Stimulated activated CD4-positive, alpha-beta T cell treated with anti-CD3 and anti-CD28 coated beads, Interleukin-1b, Interleukin-23, amount 100 ng/mL, for 1 hour (primary cell): ENCODE measurements around the gene IL1R2.

Experiments used
- DNase-seq, 2 donors: peaks; one replicate each; pipeline ENCODE4 v3.0.0-alpha.2; 2020; ENCODE audit warnings: low read depth in 2 of 2

Gene IL1R2, protein sequence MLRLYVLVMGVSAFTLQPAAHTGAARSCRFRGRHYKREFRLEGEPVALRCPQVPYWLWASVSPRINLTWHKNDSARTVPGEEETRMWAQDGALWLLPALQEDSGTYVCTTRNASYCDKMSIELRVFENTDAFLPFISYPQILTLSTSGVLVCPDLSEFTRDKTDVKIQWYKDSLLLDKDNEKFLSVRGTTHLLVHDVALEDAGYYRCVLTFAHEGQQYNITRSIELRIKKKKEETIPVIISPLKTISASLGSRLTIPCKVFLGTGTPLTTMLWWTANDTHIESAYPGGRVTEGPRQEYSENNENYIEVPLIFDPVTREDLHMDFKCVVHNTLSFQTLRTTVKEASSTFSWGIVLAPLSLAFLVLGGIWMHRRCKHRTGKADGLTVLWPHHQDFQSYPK

DNA sequence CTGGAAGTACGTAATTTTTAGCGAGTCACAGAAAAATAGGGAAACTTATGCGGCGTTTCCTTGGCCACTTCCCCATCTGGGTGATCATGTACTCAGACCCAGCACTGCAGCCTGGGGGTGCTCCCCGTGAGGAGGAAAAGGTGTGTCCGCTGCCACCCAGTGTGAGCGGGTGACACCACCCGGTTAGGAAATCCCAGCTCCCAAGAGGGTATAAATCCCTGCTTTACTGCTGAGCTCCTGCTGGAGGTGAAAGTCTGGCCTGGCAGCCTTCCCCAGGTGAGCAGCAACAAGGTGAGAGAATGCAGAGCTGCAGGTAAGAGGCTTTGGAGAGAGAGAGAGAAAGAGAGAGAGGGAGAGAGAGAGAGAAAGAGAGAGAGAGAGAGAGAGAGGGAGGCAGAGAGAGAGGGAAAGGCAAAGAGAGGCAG is at the start of gene IL1R2:
IL1R2 (plus strand) TSS at position 240 of the 425 bp plus-strand sequence. CDS start 16,616 bp downstream, outside the sequence.
- no peak for DNase-seq

DNA sequence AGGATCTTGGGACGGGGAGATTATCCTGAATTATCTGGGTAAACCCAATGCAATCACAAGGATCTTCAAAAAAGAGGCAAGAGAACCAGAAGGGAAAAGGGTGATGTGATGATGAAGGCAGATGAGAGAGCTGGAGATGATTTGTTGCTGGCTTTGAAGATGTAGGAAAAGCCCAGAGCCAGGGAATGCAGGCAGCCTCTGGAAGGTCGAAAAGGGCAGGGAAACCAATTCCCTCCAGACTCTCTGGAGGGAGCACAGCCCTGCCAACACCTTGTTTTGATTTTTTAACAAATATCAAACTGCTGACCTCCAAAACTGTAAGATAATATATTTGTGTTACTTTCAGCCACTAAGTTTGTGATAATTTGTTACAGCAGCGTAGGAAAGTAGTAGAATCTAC is 48.9 kb upstream of the IL1R2 start:
- no peak for DNase-seq

DNA sequence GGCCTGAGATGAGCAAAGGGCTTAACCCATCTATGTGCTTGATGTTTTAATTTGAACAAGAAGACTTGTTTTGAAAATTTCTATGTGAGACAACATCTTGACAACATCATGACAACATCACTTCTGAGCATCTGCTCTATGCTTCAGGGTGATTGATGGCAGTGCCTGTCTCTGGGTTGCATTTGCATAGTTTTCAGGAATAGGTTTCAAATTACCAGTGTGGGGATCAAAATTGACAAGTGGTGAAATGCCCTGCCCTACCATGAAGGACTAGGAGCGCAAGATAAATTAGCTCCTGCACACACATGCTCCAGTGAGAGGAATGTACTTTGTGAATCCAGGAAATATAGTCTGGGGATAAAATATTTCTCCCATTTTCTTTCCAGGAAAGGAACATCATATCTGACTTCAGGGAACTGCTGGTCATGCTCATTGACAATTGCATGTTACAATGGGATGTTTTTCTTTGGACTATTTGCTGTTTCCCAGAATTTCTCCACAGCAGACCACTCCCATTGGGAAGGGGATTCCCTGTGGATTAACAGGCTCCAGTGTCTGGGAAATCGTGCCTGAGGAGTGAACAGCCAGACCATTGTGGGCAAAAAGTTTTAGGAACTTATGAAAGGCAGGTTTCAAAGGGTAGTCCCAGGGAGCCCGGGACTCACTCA is 45.3 kb upstream of the IL1R2 start:
- DNase-seq, result no peak

DNA sequence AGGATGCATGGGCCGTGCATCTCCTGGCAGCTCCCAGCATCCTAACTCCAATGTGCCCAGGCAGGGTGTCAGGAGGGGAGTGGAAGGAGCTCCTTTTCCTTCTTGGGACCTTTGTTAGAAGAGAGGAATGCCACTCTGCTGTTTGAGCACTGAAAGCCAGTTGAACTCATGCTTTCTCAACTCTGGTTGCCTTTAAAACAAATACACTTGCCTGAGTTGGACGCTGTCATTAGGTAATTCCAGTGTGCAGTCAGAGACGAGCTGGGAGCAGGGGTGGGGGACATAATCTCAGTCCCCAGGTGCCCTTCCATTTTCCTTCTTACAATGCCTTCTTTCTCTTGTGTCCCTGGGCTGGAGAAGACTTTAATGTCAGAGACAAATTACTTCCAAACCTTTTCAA is 44.4 kb upstream of the IL1R2 start:
- DNase-seq, result no peak

DNA sequence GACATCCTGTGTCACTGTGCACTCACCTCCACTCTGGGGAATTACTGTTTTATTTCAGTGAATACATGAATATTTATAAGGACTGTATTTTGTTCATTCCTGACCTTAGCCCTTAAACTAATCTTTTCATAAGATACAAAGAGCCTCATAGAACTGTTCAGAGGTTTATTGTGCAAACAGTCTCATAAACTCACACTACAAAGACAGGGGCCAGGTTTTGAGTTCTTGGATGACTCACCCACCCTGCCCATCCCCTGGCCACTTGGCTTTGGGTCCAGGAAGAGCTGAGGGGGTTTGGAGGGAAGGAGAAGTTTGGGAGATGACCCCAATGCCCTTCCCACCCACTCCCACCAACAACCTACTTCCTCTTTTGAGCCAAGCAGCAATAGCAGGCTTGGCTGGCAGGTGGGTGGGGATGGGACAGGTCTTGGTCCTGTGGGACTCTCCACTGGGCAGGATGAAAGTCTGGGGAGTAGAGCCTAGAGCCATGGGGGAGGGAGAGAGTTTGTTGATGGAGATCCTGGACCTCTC is 43.1 kb upstream of the IL1R2 start:
- no peak for DNase-seq

DNA sequence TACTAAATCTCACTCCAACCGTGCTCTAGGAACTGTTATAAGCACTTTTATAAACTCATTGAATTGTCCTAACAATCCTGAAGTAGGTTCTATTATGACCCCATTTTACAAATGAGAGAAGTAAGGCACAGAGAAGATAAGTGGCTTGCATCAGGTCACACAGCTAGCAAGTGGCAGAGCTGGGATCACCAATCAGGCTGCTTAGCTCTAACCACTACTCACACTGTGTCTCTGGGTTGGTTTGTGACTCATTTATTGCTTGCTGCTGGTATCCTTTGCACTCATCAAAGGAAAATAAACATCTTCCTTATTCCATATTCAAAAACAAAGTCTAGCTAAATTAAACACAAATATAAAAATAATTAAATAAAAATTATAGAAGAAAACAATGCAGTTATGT is 42.5 kb upstream of the IL1R2 start:
- DNase-seq, result no peak

DNA sequence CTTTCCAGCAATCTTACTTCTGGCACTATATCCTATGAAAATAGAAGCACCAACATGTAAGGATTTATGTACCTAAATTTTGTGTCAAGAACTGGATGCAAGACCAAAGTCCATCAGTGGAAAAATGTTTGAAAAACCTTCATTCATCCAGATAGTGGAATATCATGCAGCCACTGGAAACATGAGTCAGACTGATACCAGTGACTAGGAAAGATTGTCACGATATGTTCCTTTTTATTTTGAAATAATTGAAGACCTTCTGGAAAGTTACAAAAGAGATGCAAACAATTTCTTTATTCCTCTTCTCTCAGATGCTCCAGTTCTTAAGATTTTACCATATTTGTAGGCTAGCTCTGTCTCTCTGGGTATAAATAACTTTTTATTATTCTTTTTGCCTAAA is 40.5 kb upstream of the IL1R2 start:
- no peak for DNase-seq

DNA sequence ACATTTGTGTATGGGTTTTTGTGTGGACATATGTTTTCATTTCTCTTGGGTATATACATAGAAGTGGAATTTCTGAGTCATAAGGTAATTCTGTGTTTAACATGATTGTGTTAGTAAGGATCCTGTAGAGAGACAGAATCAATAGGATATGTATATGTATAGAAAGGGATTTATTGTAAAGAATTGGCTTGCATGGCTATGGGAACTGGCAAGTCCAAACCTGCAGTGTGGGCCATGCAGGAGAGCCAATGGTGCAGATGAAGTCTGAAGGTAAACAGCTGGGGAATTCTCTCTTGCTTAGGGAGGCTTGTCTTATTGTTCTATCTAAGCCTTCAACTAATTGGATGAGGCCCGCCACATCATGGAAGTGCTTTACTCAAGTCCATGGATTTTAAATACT is 39.2 kb upstream of the IL1R2 start:
- no peak for DNase-seq

DNA sequence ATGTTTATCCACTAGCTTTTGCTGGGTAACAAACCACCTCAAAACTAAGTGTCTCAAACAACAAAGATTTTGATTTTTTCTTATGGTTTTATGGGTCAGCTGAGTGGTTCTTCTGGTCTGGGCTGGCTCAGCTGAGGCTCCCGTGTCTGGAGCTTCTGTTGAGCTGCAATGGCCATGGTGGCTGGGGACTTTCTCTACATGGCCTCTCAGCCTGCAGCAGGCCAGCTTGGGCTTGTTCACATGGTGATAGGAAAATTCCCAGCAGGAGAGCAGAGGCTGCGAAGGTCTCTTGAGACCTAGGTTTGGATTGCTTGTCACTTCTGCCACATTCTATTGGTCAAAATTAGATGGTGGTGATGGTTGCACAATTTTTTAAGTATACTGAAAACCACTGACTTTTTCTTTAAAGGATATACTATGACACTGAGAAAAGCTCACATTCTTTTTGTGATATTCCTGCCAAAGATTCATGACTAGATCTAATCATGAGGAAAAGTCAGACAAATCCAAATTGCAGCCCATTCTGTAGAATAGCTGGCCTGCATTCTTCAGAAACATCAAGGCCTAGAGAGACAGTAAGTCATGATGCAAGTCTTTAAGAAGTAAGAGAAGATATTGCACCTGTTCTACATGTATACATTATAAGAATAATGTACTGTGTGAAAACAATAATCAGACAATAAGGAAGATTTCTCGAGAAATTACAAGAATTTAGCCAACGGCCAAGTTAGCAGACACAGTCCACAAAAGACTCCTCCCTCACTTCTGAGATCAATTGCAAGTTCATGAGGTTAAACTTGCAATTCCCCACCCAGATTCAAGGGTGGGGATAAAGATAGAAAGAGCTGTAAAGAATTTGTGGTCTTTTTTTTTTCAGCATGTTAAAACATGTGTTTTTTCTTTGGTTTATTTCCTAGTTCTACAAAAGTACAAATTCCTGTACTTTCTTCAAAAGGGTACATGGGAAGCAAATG is 35.0 kb upstream of the IL1R2 start:
- DNase-seq, result no peak

DNA sequence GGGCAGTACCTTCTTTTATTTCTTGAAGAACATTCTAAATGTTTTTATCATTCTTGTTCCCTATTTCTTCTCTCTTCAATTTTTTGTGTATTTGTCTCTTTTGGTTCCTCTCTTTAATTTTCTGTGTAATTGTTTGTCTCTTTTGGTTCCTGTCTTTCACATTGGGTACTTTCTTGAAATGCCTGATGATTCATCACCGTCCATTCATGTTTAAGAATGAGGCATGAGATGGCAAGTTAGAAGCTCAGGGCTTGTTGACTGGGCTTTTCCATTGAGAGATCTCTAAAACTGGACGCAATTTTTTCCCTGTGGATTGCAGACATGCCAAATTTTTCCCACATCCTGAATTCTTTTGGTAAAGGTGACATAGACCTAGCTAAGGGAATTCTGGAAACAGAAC is 33.7 kb upstream of the IL1R2 start:
- DNase-seq, result no peak

DNA sequence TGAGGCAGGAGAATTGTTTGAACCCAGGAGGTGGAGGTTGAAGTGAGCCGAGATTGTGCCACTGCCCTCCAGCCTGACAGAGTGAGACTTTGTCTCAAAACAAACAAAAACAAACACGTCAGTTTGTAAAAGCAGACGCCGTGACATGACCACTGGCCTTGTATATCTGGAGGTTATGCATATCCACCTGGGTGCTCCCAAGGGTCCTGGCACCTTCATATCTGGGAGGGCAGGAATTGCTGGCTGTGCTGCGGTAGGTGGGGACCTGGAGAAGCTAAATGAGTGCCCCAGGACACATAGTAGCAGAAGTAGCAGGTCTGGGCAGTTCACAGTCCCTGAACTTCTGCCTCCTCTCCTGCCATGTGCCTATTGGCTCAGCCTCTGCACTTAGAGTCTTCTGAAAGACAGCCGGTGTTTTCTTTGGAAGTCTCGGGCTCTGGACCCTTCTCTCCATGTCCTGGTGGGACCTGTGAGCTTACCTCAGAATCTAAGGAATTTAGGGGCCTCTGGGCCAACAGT is 30.9 kb upstream of the IL1R2 start:
- DNase-seq, result no peak

DNA sequence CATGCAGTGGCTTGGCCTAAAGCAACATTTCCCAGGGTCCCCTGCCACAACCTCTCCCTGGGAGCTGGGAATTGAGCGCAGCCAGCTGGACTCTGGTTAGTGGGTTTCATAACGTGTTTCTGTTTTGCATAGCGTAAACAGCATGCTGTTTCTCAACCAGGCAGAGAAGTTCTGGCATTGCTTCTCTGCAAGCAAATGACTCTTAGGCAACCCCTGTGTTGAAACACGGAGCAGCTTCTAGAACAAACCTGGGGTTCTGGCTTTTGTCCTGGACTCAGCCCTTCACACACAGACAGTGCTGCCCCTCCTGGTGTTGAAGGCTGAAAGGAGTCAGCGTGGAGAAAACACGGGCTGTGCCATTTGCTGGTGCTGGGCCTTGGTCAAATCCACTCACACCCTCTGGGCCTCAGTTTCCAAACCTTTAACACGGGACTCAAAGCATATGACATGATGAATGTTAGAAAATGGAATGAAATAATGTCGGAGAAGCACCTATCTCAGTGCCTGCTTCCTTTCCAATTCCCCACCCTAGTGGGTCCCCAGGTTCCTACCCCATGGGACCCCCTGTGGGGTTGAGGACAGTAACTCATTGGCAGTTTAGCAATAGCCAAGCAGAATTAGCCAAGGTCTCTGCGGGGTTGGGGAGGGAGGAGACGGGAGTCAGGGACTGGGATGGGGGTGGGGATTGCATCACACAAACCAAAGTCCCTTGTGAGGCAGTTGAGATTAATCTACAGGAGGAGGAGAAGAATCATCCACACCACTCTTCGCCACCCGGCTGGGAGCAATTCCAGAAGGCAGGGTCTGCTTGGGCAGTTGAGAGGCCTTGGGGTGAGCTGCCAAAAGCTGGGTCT is 30.2 kb upstream of the IL1R2 start:
- no peak for DNase-seq

DNA sequence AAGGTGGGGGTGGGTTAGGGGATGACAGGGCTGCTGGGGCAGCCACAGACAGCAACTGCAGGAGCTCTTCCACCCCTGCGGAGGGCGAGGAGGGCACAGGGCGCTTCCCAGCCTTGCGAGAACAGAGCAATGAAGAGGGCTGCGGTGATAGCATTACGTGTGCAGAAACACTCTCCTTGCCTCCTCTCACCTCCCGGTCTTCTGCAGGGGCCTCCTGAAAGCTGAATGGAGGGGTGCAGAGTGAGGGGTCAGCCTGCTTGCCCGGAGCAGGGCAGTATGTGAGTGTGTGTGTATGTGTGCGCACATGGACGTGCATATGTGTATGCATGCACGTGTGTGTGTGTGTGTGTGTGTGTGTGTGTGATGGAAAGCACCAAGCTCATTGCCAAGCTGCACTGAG is 29.5 kb upstream of the IL1R2 start:
- DNase-seq, result no peak

DNA sequence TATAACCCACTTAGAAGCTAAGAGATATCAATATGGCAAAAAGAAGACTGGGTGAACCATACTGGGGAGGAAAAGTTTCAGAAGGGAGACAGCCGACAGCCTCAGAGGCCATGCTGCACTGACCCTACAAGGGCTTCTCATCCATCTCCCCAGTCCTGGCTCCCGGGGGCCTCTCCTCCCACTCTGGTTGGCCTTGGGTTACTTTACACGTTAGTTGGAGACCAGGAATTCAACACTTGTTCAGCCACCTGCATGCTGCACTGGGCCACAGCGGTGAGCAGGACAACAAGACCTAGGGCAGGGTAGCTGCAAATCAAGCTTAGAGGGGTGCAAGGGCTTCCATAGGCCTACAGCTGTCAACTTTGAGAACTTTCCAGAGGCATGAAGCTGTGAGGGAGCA is 28.6 kb upstream of the IL1R2 start:
- no peak for DNase-seq

DNA sequence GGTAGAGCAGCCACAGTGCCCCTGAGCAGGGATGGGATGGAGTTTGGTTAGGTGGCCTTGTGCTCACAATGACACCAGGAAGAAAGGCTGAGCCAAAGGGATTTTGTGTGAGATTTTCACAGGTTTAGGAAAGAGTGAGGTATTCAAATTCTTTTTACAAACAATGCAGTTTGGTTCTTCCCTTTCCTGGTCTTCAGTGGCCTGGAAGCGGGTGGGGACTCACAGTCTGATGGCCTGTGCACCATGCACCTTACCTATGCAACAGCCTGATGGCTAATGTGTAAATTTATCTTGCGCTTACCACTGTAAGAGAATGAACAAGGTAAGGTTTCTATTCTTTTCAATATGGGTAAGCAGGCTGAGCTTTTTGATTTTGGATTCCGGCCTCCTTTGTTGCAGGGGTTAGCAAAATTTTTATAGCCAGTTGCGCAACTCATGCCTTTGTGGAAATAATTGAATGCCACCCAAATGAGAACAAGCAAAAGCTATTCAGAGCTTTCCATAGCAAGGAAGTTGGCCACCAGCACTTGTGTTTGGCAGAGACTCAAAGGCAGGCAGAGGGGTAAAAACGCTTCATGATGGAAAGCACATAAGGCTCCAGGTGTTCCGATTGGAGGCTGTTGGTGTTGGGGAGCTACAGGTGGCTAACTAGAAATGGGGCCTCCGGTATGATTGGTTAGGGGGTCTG is 23.8 kb upstream of the IL1R2 start:
- no peak for DNase-seq

DNA sequence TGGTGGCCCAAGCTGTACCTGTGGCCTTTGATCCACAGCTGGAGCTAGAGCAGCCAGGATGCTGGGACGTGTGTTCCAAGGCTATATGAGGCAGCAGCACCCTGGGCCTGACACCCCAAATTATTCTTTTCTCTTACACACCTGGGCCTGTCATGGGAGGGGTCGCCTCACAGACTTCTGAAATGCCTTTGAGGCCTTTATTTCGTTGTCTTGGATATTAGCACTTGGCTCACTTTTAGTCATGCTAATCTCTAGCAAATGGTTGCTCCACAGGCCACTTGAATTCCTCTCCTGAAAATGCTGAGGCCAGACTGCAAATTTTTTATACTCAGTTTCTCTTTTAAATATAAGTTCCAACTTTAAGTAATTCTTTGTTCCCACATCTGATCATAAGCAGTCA is 22.0 kb upstream of the IL1R2 start:
- no peak for DNase-seq

DNA sequence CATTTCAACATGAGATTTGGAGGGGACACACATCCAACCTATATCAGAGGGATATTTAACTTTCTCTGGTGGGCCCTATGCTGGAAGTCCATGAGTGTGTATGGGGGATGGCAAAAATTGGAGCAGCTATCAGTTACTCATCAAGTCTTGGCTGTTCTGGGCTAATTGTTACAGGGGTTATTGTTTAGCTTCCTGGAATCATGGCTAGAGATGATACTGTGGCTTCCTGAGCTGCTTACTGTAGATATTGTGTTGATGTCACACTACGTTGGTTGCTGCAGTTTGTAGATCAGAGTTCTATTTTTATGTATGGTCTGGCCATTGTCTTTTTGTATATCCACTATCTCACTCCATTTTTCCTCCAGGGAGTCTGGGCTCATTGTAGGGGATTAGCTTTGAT is 20.9 kb upstream of the IL1R2 start:
- no peak for DNase-seq

DNA sequence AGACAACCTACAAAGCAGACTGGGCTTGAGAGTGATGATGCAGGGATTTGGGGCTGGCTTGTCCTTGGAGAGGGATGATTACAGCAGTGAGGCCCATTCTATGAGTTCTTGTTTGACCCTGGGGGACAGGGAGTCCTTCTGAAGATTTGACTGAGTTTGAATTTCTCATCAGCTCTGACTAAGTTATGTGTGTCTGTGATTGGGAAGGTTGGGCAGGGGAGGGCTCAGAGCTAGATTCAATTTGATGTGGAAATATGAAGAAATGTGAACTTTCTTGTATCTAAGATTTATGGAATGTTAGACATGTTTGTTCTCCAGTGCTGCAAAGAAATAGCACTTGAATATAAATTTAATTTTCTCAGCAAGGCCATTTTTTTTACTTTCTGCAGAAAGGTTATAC is 19.9 kb upstream of the IL1R2 start:
- no peak for DNase-seq

DNA sequence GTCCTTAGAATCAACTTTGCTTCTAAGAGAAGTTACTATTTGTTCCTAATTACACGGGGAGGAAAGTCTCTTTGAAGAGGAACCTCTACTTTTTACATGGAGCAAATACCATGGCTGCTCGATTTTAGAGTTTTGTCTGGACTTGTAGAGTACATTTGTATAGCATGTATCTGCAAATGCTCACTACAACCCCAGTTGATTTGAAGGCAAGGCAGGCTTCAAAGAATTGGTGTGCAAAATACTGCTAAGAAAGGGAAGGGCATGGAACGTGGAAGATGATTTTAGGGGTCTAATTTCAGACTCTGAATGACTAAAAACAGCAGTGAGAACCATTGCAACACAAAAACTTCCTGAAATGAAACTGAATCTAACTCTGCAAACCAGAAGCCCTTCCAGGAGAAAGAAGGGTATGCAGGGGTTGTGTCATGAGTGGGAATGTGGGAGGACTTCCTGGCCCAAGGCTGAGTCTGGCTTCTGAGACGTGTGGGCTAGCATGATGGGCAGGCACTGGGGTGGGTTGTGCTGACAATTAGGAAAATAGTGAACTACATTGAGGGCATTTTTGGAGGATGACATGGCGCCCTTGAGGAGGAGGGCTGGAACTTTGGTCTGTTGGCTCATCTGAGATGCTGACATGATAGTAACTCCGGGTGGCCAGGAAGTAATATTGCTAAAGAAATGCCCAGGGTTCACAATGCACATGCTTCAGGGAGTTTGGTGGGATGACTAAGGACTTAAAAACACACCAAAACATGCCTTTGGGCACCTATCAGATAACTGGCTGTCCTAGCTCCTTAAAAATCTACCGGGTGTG is 18.9 kb upstream of the IL1R2 start:
- no peak for DNase-seq
